Spinal cord (tissue), 10 donors: ENCODE measurements around the gene P2RX3. TPM values are rescaled to one million over a fixed set of nuclear protein-coding genes. Genes with fewer than 3 reads are reported as not detected.
A peak's percentile ranks its signal among the peaks of the same experiment; 100 is the strongest.

Experiments
- DNase-seq, 6 donors: peaks; one replicate each; pipeline versions ENCODE4 v3.0.0 to v3.0.0-alpha.2; 2013 to 2015; ENCODE audit warnings: low spot score in 6 of 6, low read depth in 4 of 6
- H3K27ac ChIP-seq: one replicate; pipeline ENCODE4 v1.5.1; 2013; ENCODE audit warnings: low read depth, low read length, control low read depth
- H3K27me3 ChIP-seq: one replicate; pipeline ENCODE4 v1.6.1; 2013; ENCODE audit warnings: low read length; ENCODE audit not compliant: control insufficient read depth, insufficient read depth
- H3K36me3 ChIP-seq: one replicate; pipeline ENCODE4 v1.6.1; 2013; ENCODE audit warnings: low read length; ENCODE audit not compliant: control insufficient read depth, insufficient read depth
- H3K4me1 ChIP-seq: one replicate; pipeline ENCODE4 v1.6.1; 2013; ENCODE audit warnings: low read length; ENCODE audit not compliant: control insufficient read depth, insufficient read depth
- H3K4me3 ChIP-seq: one replicate; pipeline ENCODE4 v1.5.1; 2013; ENCODE audit warnings: low read depth, low read length, control low read depth
- H3K9me3 ChIP-seq: one replicate; pipeline ENCODE4 v1.6.1; 2013; ENCODE audit warnings: low read length; ENCODE audit not compliant: control insufficient read depth, insufficient read depth
- WGBS: methylation state at CpG from one replicate; pipeline ENCODE4 v1.1.5; 2013; ENCODE audit warnings: missing lambda C conversion rate; ENCODE audit not compliant: insufficient coverage; 5-methylcytosine and 5-hydroxymethylcytosine counted together
- polyA plus RNA-seq, 2 donors: library from polyadenylated mRNA; unstranded; fragments of 120-200 nt; gene quantifications; one replicate each; pipeline ENCODE4 v1.2.1, GENCODE V29; 2013; ENCODE audit not compliant: insufficient read length in 2 of 2
- total RNA-seq, 2 donors: library from RNA; depleted of rRNA in 1 of 2; stranded (reverse); fragments of 120-200 nt in 1 of 2; fragments of >200 nt in 1 of 2; gene quantifications; one replicate each; pipeline versions ENCODE4 v1.2.3 to v1.2.4, GENCODE V29; 2013 to 2014
- donor health status: healthy.

Gene P2RX3
- total and polyA plus RNA-seq, 4 donors: 0.50 to 11.4 (median 2.8) TPM

DNA sequence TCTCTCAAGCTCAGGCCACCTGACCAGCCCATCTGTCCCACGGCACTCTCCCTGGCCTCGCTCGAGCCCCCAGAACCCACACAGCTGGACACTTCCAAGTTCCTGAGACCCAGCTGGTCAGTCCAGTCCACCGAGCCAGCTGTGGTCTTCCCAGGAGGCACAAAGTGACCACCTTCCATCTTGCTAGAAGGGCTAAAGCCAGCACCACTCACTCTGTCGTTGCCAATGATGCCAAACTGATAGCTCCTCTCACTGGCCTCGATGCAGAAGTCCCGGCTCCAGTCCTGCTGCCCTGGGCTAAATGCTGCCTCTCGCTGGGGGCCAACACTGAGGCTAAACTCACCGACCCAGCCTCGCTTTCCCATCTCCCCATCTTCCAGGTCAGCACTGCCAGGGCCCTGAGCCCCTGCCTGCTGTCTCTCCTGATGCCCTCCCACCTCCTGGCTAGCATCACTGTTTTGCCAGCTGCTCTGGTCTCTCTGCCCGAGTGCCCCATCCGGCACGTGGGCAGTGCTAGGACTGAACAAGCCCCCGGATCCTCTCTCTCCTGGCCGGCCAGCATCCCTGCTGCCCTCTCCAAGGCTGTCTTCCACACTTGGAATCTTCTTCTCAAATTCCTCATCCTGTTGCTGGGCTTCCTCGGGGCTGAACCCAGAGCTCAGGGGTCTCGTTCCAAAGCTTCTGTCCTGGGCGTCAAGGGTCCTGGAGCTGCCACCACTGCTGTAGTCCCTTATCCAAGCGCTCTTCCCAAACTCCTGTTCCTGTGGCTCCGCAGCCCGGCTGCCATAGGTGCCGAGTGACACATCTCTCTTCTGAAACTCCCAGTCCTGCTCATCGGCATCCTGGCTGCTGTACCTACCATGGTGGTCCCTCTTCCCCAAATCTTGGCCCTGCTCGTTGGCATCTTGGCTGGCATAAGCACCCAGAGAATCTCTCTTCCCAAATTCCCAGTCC lies 28.8 kb upstream of the P2RX3 start:
- DNase-seq: no peak
- Histone ChIP-seq H3K36me3 (peaks cover 63% of the 10 kb centered on the region), H3K4me3 (no peak overlapping the region), H3K27me3 (no peaks in the 10 kb centered on the region), H3K27ac (no peak overlapping the region), H3K4me1 (peaks cover 39% of the 10 kb centered on the region), H3K9me3 (no peaks in the 10 kb centered on the region)
- 90% methylated on average over 24 of the region's 24 CpGs for WGBS

DNA sequence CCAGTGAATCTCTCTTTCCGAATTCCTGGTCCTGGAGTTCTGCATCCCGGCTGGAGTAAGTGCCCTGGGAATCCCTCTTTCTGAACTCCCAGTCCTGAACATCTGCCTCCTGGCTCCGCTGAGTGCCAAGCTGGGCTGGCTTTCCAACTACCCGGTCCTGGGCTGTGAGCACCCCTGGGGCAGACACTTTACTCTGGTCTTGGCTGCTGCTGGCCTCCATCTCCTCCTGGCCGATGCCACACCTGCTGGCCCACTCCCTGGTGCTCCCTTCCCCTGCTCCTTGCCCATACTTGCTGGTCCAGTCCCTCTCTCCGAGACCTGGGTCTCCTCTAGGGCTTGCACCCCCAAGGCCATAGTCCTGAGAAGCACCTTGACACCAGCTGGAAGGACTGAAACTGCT lies 28.1 kb upstream of the P2RX3 start:
- Histone ChIP-seq H3K27ac (no peak overlapping the region), H3K36me3 (peaks cover 70% of the 10 kb centered on the region), H3K4me3 (no peak overlapping the region), H3K4me1 (peaks cover 37% of the 10 kb centered on the region), H3K9me3 (no peaks in the 10 kb centered on the region), H3K27me3 (no peaks in the 10 kb centered on the region)
- WGBS: 85% methylated on average over 6 of the region's 6 CpGs
- DNase-seq: no peak

DNA sequence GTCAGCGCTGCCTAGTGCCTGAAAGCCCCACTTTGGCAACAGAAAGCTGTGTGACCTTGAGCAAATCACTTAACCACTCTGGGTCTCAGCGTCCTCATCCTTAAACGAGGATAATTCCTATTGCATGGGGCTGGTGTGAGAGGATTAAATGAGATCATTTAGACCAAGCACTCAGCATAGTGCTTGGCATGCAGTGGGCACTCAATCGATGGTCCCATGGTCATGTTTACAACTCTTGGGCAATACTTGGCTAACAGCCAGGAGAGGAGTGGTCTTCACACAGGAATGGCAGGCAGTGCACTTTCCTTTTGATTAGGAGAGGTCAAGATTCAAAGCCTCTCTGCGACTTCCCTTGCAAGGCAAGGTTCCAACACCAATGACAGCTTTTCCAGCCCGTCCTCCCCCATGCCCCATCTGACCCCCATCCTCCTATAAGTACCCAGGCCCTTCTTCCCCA lies 27.5 kb upstream of the P2RX3 start:
- Histone ChIP-seq H3K36me3 (peaks cover 73% of the 10 kb centered on the region), H3K27ac (peak overlapping the region; percentile 61), H3K4me1 (peaks cover 37% of the 10 kb centered on the region), H3K4me3 (peak overlapping the region; percentile 1), H3K9me3 (no peaks in the 10 kb centered on the region), H3K27me3 (no peaks in the 10 kb centered on the region)
- WGBS: 37% methylated on average over 3 of the region's 6 CpGs
- DNase-seq: peak in 2 of 6 donors; percentile 46 to 57

DNA sequence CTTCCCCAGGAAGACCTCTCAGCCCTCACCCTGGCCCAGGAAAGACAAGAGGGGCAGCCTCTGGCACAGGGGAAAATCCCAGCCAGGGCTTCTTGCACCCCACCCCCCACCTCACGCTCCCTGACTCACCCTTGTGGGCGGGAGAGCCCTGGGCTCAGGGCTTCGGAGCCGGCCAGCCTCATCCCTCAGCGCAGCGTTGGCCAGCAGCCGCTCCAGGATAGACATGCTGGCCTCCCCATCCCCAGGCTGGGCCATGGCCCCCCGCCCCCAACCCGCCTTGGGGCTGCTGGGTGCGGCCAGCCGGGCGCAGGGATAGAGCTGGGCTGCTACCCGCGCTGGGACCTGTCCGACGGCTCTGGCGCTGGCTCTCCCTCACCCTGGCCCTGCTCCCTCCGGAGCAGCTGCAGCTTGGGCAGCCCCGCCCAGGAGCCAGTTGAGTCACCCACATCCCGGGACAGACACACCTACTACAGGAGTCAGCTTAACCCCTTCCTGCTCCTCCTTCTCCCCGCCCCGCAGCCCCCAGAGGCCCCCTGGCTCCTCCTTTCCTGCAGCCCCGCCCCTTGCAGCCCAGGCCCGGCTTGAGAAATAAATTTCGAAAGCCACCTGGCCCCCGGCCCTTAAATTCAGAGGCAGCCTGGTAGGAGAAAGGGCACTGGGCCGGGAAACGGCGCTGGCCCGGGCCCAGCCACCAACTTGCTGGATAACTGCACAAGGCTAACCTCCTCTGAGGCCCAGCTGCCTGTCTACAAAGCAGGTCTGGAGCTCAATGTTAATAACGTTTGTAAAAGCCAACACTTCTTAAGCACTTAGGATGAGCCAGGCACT lies 26.8 kb upstream of the P2RX3 start:
- H3K36me3 ChIP-seq: peaks cover 79% of the 10 kb centered on the region
- 14% methylated on average over 31 of the region's 31 CpGs for WGBS
- H3K9me3 ChIP-seq: no peaks in the 10 kb centered on the region
- peaks cover 34% of the 10 kb centered on the region for H3K4me1 ChIP-seq
- DNase-seq: peak in 3 of 6 donors; percentile 9 to 82 (median 59)
- no peaks in the 10 kb centered on the region for H3K27me3 ChIP-seq
- peak overlapping the region; percentile 61 for H3K27ac ChIP-seq
- peak overlapping the region; percentile 1 for H3K4me3 ChIP-seq

DNA sequence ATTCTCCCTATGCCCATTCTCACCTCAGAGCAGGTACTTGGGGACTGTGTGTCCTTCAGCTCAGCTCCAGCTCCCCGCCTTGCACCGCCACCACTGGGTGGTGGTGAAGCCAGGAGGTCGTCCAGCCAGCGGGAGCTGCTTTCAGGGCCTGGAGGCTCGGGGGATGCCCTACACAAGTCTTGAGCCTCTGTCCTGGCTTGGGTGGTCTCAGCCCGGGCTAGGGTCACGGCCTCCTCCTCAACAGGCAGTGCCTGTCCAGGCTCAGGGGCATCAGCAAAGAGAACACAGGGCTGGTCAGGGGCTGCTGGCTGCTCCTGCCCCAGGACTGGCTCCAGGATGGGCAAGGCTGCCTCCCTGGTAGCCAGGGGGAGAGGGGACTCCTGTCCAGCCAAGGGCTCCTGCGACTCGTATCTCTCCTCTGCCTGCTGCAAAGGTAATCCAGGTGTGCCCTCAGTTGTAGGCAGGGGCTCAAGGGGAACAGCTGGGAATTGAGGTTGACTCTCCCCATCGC lies 25.6 kb upstream of the P2RX3 start:
- no peaks in the 10 kb centered on the region for H3K27me3 ChIP-seq
- 88% methylated on average over 10 of the region's 10 CpGs for WGBS
- H3K27ac ChIP-seq: no peak overlapping the region
- no peaks in the 10 kb centered on the region for H3K9me3 ChIP-seq
- H3K4me3 ChIP-seq: no peak overlapping the region
- no peak for DNase-seq
- H3K36me3 ChIP-seq: peaks cover 87% of the 10 kb centered on the region
- peaks cover 36% of the 10 kb centered on the region for H3K4me1 ChIP-seq

DNA sequence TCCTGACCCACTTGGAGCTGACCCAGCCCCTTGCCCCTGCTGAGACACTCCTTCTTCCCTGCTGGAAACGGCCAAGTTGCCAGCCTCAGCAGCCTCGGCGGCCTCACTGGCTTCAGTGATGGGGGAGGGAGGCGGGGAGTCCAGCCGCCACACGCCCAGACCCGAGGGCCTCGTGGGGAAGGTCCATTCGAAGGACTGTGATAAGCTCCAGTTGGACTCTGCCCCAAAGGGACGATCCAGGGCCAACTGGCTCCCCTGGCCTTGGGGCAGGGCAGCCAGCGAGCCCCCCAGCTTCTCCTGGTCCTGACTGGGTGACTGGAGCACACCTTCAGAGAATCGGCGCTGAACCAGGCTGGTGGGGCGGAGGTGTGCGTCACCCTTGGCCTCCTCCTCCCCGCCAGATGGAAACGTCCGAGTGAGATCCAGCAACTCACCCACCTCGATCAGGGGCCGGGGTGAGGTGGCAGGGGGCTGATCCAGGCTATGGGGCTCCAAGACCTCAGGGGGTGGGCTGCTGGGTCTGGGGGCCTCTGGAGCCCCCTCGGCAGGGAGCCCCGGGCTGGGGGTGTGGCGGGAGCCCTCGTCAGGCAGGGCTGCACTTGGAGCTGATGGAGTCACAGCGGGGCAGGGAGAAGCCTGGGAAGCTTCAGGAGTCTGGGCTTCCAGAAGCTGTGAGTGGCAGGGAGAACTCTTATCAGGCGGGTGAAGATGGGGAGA lies 24.9 kb upstream of the P2RX3 start:
- Histone ChIP-seq H3K4me1 (peaks cover 42% of the 10 kb centered on the region), H3K27me3 (no peaks in the 10 kb centered on the region), H3K4me3 (no peak overlapping the region), H3K27ac (no peak overlapping the region), H3K36me3 (peaks cover 92% of the 10 kb centered on the region), H3K9me3 (no peaks in the 10 kb centered on the region)
- DNase-seq: no peak
- 78% methylated on average over 26 of the region's 26 CpGs for WGBS

DNA sequence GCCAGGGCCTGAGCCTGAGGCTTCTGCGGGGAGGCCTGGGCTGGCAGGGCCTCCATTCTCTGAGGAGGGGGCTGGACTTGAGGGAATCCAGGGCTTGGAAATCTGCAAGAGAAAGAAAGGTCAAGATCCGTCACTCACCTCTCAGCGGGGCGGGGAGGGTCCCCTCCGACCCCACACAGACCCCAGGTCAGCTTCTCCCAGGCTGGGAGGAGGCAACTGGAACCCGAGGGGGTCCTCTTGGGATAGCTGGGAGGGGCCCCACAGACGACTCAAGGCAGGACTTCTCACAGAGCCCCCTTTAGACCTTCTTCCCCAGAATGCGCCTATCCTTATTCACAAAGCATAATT lies 24.4 kb upstream of the P2RX3 start:
- peaks cover 46% of the 10 kb centered on the region for H3K4me1 ChIP-seq

DNA sequence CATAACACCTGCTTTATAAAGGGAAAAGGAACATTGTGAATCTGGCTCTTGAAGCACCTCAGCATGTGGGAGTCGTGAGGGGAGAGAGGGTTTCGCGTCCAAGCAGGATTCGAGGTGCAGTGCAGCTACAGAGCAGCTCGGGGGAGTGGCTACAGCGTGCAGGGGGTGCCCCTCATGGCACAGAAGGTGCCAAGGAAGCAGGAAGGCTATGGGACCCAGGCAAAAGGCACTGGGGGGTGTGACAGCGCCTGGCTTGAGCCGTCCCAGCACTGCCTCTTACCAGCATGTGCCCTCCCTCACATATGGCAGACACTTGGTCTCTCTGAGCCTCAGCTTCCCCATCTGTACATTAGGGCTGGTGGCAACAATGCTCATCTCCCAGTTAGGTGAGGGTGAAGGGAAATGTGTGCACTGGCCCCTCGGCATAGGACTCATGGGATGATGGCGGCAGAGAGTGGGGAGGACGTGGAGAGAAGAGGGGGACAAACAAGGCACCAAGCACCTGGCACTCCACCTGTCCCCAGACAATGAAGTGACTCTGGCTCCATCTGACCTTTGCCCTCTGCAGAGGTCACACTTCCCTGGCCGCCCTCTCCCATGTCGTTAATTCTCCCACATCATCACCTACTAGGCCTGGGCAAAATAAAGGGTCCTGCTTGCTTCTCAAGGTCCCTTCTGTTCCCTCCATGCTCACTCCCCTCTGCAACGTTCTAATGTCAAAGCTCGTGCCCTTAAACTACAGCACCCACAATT lies 23.8 kb upstream of the P2RX3 start:
- Histone ChIP-seq H3K9me3 (no peaks in the 10 kb centered on the region), H3K4me1 (peaks cover 46% of the 10 kb centered on the region), H3K27ac (no peak overlapping the region), H3K4me3 (no peak overlapping the region), H3K36me3 (peaks cover 89% of the 10 kb centered on the region), H3K27me3 (no peaks in the 10 kb centered on the region)
- no peak for DNase-seq
- 83% methylated on average over 12 of the region's 15 CpGs for WGBS

More for the DNA sequence above, 24.4 kb upstream of the P2RX3 start:
- no peak for DNase-seq
- Histone ChIP-seq H3K9me3 (no peaks in the 10 kb centered on the region), H3K27ac (no peak overlapping the region), H3K27me3 (no peaks in the 10 kb centered on the region), H3K36me3 (peaks cover 92% of the 10 kb centered on the region), H3K4me3 (no peak overlapping the region)
- 50% methylated on average over 5 of the region's 8 CpGs for WGBS
